K562 (cell line): ENCODE results near the gene ATXN1. TPM values are rescaled to one million over a fixed set of nuclear protein-coding genes. Genes with fewer than 3 reads are reported as not detected.

ENCODE experiments used
- BACH1 ChIP-seq: fragments of 200-800 bp; sonication (Bioruptor generic); IDR thresholded peaks from 2 replicates; pipeline ENCODE4 v1.6.1; 2016; ENCODE audit warnings: missing genetic modification characterization, missing compliant biosample characterization
- GABPB1 ChIP-seq: sonication (generic); formaldehyde crosslinking; IDR thresholded peaks from 2 replicates; pipeline ENCODE4 v1.8.0; 2022; ENCODE audit warnings: mild to moderate bottlenecking, missing genetic modification reagents
- HMG20A ChIP-seq: fragments of 450-650 bp; formaldehyde crosslinking; conservative IDR thresholded peaks from 2 replicates; pipeline ENCODE4 v1.4.0; 2020; ENCODE audit warnings: mild to moderate bottlenecking, mixed read lengths
- NFE2L1 ChIP-seq: fragments of 450-650 bp; IDR thresholded peaks from 2 replicates; pipeline ENCODE4 v1.6.1; 2016; ENCODE audit warnings: missing genetic modification characterization, low read depth, mild to moderate bottlenecking, missing compliant biosample characterization, moderate library complexity, borderline replicate concordance
- PTBP1 ChIP-seq: fragments of 200-400 bp; formaldehyde crosslinking; IDR thresholded peaks from 2 replicates; pipeline ENCODE4 v1.6.1; 2017; ENCODE audit warnings: low read depth, low read length
- RFX5 ChIP-seq: IDR thresholded peaks from 2 replicates; pipeline ENCODE4 v1.6.1; 2011; ENCODE audit warnings: low read depth, mild to moderate bottlenecking, improper control_type of control experiment, low read length
- RHOXF2B ChIP-seq: fragments of 250-450 bp; sonication (Bioruptor Pico); conservative IDR thresholded peaks from 2 replicates; pipeline ENCODE4 v1.5.1; 2021
- RNF2 ChIP-seq: sonication (generic); IDR thresholded peaks from 2 replicates; pipeline ENCODE4 v1.6.1; 2016
- SMARCB1 ChIP-seq: IDR thresholded peaks from 2 replicates; pipeline ENCODE4 v1.6.1; 2011; ENCODE audit warnings: improper control_type of control experiment, low read depth; ENCODE audit not compliant: insufficient read length
- SPI1 ChIP-seq: IDR thresholded peaks from 2 replicates; pipeline ENCODE4 v1.6.1; 2011; ENCODE audit warnings: low read depth, low read length, control low read depth, borderline replicate concordance
- STAG1 ChIP-seq: sonication (generic); formaldehyde crosslinking; IDR thresholded peaks from 2 replicates; pipeline ENCODE4 v1.5.0; 2020; ENCODE audit warnings: missing genetic modification reagents, borderline replicate concordance
- STAT5A ChIP-seq: IDR thresholded peaks from 2 replicates; pipeline ENCODE4 v1.6.1; 2012; ENCODE audit warnings: low read length, inconsistent platforms, borderline replicate concordance
- XRCC3 ChIP-seq: fragments of 450-650 bp; IDR thresholded peaks from 2 replicates; pipeline ENCODE4 v1.6.1; 2017; ENCODE audit warnings: mild to moderate bottlenecking, moderate library complexity
- ZNF766 ChIP-seq: fragments of 200-800 bp; sonication (Bioruptor generic); conservative IDR thresholded peaks from 2 replicates; pipeline ENCODE4 v1.6.1; 2016; ENCODE audit warnings: missing genetic modification characterization, missing compliant biosample characterization
- polyA plus RNA-seq, 8 experiments: library from polyadenylated mRNA; depleted of rRNA in 4 of 8; stranded (reverse) in 5 of 8; unstranded in 3 of 8; fragments of >200 nt; fragmentation: Nextera tagmentation in 2 of 8; fragmentation: Illumina TruSeq in 1 of 8; extraction: Ambion mirVana in 2 of 8; extraction: Trizol in 1 of 8; gene quantifications; 2 replicates each; pipeline versions ENCODE4 v1.2.1 to v1.2.3, GENCODE V29; 2011 to 2014; ENCODE audit warnings: inconsistent platforms in 1 of 8, missing spikeins in 1 of 8
- total RNA-seq, 7 experiments: library from RNA; depleted of rRNA in 6 of 7; stranded (reverse); fragments of >200 nt in 6 of 7; fragmentation: Illumina TruSeq in 2 of 7; extraction: Trizol in 2 of 7; gene quantifications; 2 replicates each; pipeline versions ENCODE4 v1.2.1 to v1.2.3, GENCODE V29; 2011 to 2021; ENCODE audit warnings: low replicate concordance in 1 of 7
- TF ChIP-seq, protein P1 (sequence below): fragments of 250-450 bp; sonication (Bioruptor Pico); IDR thresholded peaks from 2 replicates; pipeline ENCODE4 v1.4.0; 2020; ENCODE audit warnings: borderline replicate concordance
- TF ChIP-seq, protein P2 (sequence below): fragments of 200-400 bp; formaldehyde crosslinking; IDR thresholded peaks from 2 replicates; pipeline ENCODE4 v1.6.1; 2017; ENCODE audit warnings: mild to moderate bottlenecking, low read depth, low read length, moderate library complexity
- TF ChIP-seq, protein P3 (sequence below): fragments of 250-450 bp; sonication (Bioruptor Pico); IDR thresholded peaks from 2 replicates; pipeline ENCODE4 v1.5.0; 2020; ENCODE audit warnings: mild to moderate bottlenecking, borderline replicate concordance
- TF ChIP-seq, protein P4 (sequence below): fragments of 250-450 bp; sonication (Bioruptor Pico); IDR thresholded peaks from 2 replicates; pipeline ENCODE4 v1.8.0; 2021; ENCODE audit warnings: borderline replicate concordance, mild to moderate bottlenecking, moderate library complexity; ENCODE audit not compliant: poor library complexity, severe bottlenecking
- TF ChIP-seq, protein P5 (sequence below): sonication (generic); formaldehyde crosslinking; IDR thresholded peaks from 2 replicates; pipeline ENCODE4 v1.8.1; 2022; ENCODE audit warnings: missing genetic modification reagents

The ATXN1 gene
- total and polyA plus RNA-seq, 9 of the 15 experiments (the other 6 are each of a cell fraction or from before 2014, with no cell fraction given), result under 0.01 to 1.2 (median 0.58) TPM

DNA sequence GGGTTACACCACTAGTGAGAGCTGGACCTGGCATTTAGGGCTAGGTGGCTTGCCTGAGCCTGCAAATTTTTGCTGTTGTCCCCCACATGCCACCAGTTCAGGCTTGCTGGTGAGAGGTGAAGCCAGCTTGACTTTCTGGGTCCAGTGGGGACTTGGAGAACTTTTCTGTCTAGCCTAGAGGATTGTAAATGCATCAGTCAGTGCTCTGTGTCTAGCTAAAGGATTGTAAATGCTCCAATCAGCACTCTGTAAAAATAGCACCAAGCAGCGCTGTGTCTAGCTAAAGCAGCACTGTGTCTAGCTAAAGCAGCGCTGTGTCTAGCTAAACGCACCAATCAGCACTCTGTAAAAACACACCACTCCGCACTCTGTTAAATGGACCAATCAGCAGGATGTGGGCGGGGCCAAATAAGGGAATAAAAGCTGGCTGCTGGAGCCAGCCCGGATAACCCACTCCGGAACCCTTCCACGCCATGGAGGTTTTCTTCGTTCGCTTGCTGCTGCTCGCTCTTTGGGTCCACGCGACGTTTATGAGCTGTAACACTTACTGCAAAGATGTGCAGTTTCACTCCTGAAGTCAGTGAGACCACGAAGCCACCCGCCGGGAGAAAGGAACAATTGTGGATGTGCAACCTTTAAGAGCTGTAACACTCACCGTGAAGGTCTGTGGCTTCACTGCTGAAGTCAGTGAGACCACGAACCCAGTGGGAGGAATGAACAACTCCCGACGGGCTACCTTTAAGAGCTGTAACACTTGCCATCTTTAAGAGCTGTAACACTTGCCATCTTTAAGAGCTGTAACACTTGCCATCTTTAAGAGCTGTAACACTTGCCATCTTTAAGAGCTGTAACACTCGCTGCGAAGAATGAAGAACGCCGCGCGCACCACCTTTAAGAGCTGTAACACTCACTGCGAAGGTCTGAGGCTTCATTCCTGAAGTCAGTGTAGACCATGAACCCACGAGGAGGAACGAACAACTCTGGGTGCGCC is 495.6 kb downstream of the ATXN1 start (continued):
- TF ChIP-seq, protein P1, sequence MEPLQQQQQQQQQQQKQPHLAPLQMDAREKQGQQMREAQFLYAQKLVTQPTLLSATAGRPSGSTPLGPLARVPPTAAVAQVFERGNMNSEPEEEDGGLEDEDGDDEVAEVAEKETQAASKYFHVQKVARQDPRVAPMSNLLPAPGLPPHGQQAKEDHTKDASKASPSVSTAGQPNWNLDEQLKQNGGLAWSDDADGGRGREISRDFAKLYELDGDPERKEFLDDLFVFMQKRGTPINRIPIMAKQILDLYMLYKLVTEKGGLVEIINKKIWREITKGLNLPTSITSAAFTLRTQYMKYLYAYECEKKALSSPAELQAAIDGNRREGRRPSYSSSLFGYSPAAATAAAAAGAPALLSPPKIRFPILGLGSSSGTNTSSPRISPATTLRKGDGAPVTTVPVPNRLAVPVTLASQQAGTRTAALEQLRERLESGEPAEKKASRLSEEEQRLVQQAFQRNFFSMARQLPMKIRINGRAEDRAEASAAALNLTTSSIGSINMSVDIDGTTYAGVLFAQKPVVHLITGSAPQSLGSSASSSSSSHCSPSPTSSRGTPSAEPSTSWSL (CRISPR knock-in tag), result peak; percentile 87; the same call in 1 of the 2 replicates
- TF ChIP-seq, protein P2, sequence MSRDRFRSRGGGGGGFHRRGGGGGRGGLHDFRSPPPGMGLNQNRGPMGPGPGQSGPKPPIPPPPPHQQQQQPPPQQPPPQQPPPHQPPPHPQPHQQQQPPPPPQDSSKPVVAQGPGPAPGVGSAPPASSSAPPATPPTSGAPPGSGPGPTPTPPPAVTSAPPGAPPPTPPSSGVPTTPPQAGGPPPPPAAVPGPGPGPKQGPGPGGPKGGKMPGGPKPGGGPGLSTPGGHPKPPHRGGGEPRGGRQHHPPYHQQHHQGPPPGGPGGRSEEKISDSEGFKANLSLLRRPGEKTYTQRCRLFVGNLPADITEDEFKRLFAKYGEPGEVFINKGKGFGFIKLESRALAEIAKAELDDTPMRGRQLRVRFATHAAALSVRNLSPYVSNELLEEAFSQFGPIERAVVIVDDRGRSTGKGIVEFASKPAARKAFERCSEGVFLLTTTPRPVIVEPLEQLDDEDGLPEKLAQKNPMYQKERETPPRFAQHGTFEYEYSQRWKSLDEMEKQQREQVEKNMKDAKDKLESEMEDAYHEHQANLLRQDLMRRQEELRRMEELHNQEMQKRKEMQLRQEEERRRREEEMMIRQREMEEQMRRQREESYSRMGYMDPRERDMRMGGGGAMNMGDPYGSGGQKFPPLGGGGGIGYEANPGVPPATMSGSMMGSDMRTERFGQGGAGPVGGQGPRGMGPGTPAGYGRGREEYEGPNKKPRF, result no peak
- TF ChIP-seq SPI1 (no peak), RHOXF2B (CRISPR knock-in tag) (peak; percentile 95), PTBP1 (0 out of 2 replicates have a peak, but pooled peaks have one; percentile 50), RFX5 (no peak), BACH1 (tag) (0 out of 2 replicates have a peak, but pooled peaks have one; percentile 18), GABPB1 (peak; percentile 63; the same call in 1 of the 2 replicates), SMARCB1 (no peak), STAG1 (CRISPR knock-in tag) (no peak), NFE2L1 (tag) (no peak; the same call in 1 of the 2 replicates), HMG20A (CRISPR knock-in tag) (no peak), ZNF766 (CRISPR knock-in tag) (peak; percentile 64), XRCC3 (no peak; the same call in 1 of the 2 replicates), STAT5A (peak; percentile 67), RNF2 (peak; percentile 98)
- TF ChIP-seq, protein P3, sequence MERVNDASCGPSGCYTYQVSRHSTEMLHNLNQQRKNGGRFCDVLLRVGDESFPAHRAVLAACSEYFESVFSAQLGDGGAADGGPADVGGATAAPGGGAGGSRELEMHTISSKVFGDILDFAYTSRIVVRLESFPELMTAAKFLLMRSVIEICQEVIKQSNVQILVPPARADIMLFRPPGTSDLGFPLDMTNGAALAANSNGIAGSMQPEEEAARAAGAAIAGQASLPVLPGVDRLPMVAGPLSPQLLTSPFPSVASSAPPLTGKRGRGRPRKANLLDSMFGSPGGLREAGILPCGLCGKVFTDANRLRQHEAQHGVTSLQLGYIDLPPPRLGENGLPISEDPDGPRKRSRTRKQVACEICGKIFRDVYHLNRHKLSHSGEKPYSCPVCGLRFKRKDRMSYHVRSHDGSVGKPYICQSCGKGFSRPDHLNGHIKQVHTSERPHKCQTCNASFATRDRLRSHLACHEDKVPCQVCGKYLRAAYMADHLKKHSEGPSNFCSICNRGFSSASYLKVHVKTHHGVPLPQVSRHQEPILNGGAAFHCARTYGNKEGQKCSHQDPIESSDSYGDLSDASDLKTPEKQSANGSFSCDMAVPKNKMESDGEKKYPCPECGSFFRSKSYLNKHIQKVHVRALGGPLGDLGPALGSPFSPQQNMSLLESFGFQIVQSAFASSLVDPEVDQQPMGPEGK, result peak; percentile 81; the same call in 1 of the 2 replicates
- TF ChIP-seq, protein P4, sequence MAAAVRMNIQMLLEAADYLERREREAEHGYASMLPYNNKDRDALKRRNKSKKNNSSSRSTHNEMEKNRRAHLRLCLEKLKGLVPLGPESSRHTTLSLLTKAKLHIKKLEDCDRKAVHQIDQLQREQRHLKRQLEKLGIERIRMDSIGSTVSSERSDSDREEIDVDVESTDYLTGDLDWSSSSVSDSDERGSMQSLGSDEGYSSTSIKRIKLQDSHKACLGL (CRISPR knock-in tag), result no peak
- TF ChIP-seq, protein P5, sequence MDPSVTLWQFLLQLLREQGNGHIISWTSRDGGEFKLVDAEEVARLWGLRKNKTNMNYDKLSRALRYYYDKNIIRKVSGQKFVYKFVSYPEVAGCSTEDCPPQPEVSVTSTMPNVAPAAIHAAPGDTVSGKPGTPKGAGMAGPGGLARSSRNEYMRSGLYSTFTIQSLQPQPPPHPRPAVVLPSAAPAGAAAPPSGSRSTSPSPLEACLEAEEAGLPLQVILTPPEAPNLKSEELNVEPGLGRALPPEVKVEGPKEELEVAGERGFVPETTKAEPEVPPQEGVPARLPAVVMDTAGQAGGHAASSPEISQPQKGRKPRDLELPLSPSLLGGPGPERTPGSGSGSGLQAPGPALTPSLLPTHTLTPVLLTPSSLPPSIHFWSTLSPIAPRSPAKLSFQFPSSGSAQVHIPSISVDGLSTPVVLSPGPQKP (CRISPR knock-in tag), result no peak
